Mesendoderm (in vitro differentiated cells): Measurements from ENCODE around the gene ARHGEF6.

Experiments
- DNase-seq: peaks from one replicate; pipeline ENCODE4 v3.0.0; 2013
- H2AK5ac ChIP-seq: 2 replicates; pipeline ENCODE4 v1.6.1; 2013; ENCODE audit warnings: low read length, inconsistent platforms
- H2BK120ac ChIP-seq: 2 replicates; pipeline ENCODE4 v1.6.1; 2013; ENCODE audit warnings: low read depth, mild to moderate bottlenecking, low read length, moderate library complexity, mixed read lengths
- H2BK15ac ChIP-seq: replicated peaks from 2 replicates; pipeline ENCODE4 v1.6.1; 2013; ENCODE audit warnings: low read depth, mild to moderate bottlenecking, moderate library complexity
- H2BK5ac ChIP-seq: 2 replicates; pipeline ENCODE4 v1.6.1; 2013; ENCODE audit warnings: low read length, inconsistent platforms
- H3K18ac ChIP-seq: 2 replicates; pipeline ENCODE4 v1.6.1; 2013; ENCODE audit warnings: mild to moderate bottlenecking, low read length, mixed read lengths
- H3K23ac ChIP-seq: one replicate; pipeline ENCODE4 v1.6.1; 2013; ENCODE audit warnings: low read length
- H3K27ac ChIP-seq: 2 replicates; pipeline ENCODE4 v1.5.1; 2013; ENCODE audit warnings: low read depth, mild to moderate bottlenecking, inconsistent platforms, low read length, moderate library complexity
- H3K27me3 ChIP-seq: 2 replicates; pipeline ENCODE4 v1.6.1; 2013; ENCODE audit warnings: low read length, control low read depth, mild to moderate bottlenecking, inconsistent platforms; ENCODE audit not compliant: insufficient read depth, poor library complexity
- H3K36me3 ChIP-seq: 2 replicates; pipeline ENCODE4 v1.6.1; 2013; ENCODE audit warnings: low read length, inconsistent platforms; ENCODE audit not compliant: control insufficient read depth, insufficient read depth
- H3K4ac ChIP-seq: one replicate; pipeline ENCODE4 v1.6.1; 2013; ENCODE audit warnings: low read depth, mild to moderate bottlenecking, low read length, moderate library complexity
- H3K4me1 ChIP-seq: 2 replicates; pipeline ENCODE4 v1.6.1; 2013; ENCODE audit warnings: low read depth, low read length, inconsistent platforms; ENCODE audit not compliant: control insufficient read depth
- H3K4me2 ChIP-seq: 2 replicates; pipeline ENCODE4 v1.6.1; 2013; ENCODE audit warnings: low read length
- H3K4me3 ChIP-seq: 2 replicates; pipeline ENCODE4 v1.5.1; 2013; ENCODE audit warnings: mild to moderate bottlenecking, low read length
- H3K56ac ChIP-seq: one replicate; pipeline ENCODE4 v1.6.1; 2013; ENCODE audit warnings: low read length
- H3K79me1 ChIP-seq: 2 replicates; pipeline ENCODE4 v1.6.1; 2013; ENCODE audit warnings: low read length, inconsistent platforms
- H3K79me2 ChIP-seq: 2 replicates; pipeline ENCODE4 v1.6.1; 2013; ENCODE audit warnings: mild to moderate bottlenecking, low read length; ENCODE audit not compliant: control insufficient read depth, insufficient read depth
- H3K9ac ChIP-seq: 2 replicates; pipeline ENCODE4 v1.6.1; 2013; ENCODE audit warnings: low read length, inconsistent platforms
- H4K5ac ChIP-seq: one replicate; pipeline ENCODE4 v1.6.1; 2013; ENCODE audit warnings: low read length
- H4K8ac ChIP-seq: one replicate; pipeline ENCODE4 v1.6.1; 2013; ENCODE audit warnings: low read depth, mild to moderate bottlenecking, control low read depth, low read length, moderate library complexity
- WGBS: extraction: QIAGEN DNeasy Blood & Tissue Kit; methylation state at CpG from one replicate; pipeline ENCODE4 v1.1.7; 2013; ENCODE audit warnings: low lambda C conversion rate, missing lambda C conversion rate; ENCODE audit not compliant: insufficient coverage; ENCODE audit errors: extremely low coverage; 5-methylcytosine and 5-hydroxymethylcytosine counted together

The ARHGEF6 gene

GRCh38 chrX:136650811-136651210, 129.9 kb downstream of the ARHGEF6 start:
- Histone ChIP-seq H3K18ac (no peak overlapping the region), H3K23ac (no peak overlapping the region), H3K36me3 (no peaks in the 10 kb centered on the region), H3K79me1 (no peaks in the 10 kb centered on the region), H3K56ac (no peak overlapping the region), H3K79me2 (no peaks in the 10 kb centered on the region), H3K27ac (no peak overlapping the region), H3K4me1 (no peaks in the 10 kb centered on the region), H4K5ac (no peak overlapping the region), H2AK5ac (no peak overlapping the region), H3K4ac (no peak overlapping the region), H3K4me3 (no peak overlapping the region), H3K9ac (no peak overlapping the region), H3K27me3 (no peaks in the 10 kb centered on the region), H2BK120ac (no peak overlapping the region), H3K4me2 (no peak overlapping the region), H2BK15ac (no peak overlapping the region), H2BK5ac (no peak overlapping the region), H4K8ac (no peak overlapping the region)
- DNase-seq: no peak
- WGBS: no CpG with 5 or more reads among the region's 3 CpGs

GRCh38 chrX:136647677-136648360, 132.9 kb downstream of the ARHGEF6 start, which contains the start of gene CD40LG:
Gene CD40LG (plus strand): TSS chrX:136648158. CDS start chrX:136648249, 91 bp downstream.
- Histone ChIP-seq H3K36me3 (no peaks in the 10 kb centered on the region), H2AK5ac (no peak within 1 kb of the TSS), H4K5ac (no peak within 1 kb of the TSS), H3K4ac (no peak within 1 kb of the TSS), H3K56ac (no peak within 1 kb of the TSS), H3K4me2 (no peak within 1 kb of the TSS), H2BK120ac (no peak within 1 kb of the TSS), H3K79me1 (no peaks in the 10 kb centered on the region), H3K4me3 (no peak within 1 kb of the TSS), H3K27me3 (no peaks in the 10 kb centered on the region), H2BK5ac (no peak within 1 kb of the TSS), H3K23ac (no peak within 1 kb of the TSS), H3K79me2 (no peaks in the 10 kb centered on the region), H2BK15ac (no peak within 1 kb of the TSS), H3K9ac (no peak within 1 kb of the TSS), H4K8ac (no peak within 1 kb of the TSS), H3K18ac (no peak within 1 kb of the TSS), H3K4me1 (no peaks in the 10 kb centered on the region), H3K27ac (no peak within 1 kb of the TSS)
- WGBS: no CpG with 5 or more reads among the region's 10 CpGs
- no peak for DNase-seq

GRCh38 chrX:136646602-136647239, 134.0 kb downstream of the ARHGEF6 start:
- WGBS: no CpG with 5 or more reads among the region's 5 CpGs
- no peak overlapping the region for H3K27ac ChIP-seq

GRCh38 chrX:136643243-136643642, 137.5 kb downstream of the ARHGEF6 start:
- no peak overlapping the region for H2BK5ac ChIP-seq
- H3K4ac ChIP-seq: no peak overlapping the region
- H3K23ac ChIP-seq: no peak overlapping the region
- no peak overlapping the region for H3K4me3 ChIP-seq
- no peak overlapping the region for H4K5ac ChIP-seq
- H3K18ac ChIP-seq: no peak overlapping the region
- no peaks in the 10 kb centered on the region for H3K79me2 ChIP-seq
- no peak overlapping the region for H2AK5ac ChIP-seq
- no peak overlapping the region for H3K27ac ChIP-seq
- no peak overlapping the region for H3K4me2 ChIP-seq
- no peaks in the 10 kb centered on the region for H3K4me1 ChIP-seq
- H3K36me3 ChIP-seq: no peaks in the 10 kb centered on the region
- no peak overlapping the region for H2BK120ac ChIP-seq
- H3K79me1 ChIP-seq: no peaks in the 10 kb centered on the region
- H4K8ac ChIP-seq: no peak overlapping the region
- no peaks in the 10 kb centered on the region for H3K27me3 ChIP-seq
- no peak overlapping the region for H2BK15ac ChIP-seq
- WGBS: no CpG with 5 or more reads among the region's 1 CpG
- no peak for DNase-seq
- H3K56ac ChIP-seq: no peak overlapping the region
- no peak overlapping the region for H3K9ac ChIP-seq

More at GRCh38 chrX:136646602-136647239, 134.0 kb downstream of the ARHGEF6 start:
- H2BK5ac ChIP-seq: no peak overlapping the region
- no peak overlapping the region for H3K18ac ChIP-seq
- H2BK15ac ChIP-seq: no peak overlapping the region
- H3K23ac ChIP-seq: no peak overlapping the region
- H3K36me3 ChIP-seq: no peaks in the 10 kb centered on the region
- no peak overlapping the region for H2AK5ac ChIP-seq
- H3K9ac ChIP-seq: no peak overlapping the region
- H3K4me1 ChIP-seq: no peaks in the 10 kb centered on the region
- DNase-seq: no peak
- no peak overlapping the region for H3K4me3 ChIP-seq
- H3K27me3 ChIP-seq: no peaks in the 10 kb centered on the region
- no peak overlapping the region for H4K8ac ChIP-seq
- H3K4ac ChIP-seq: no peak overlapping the region
- no peaks in the 10 kb centered on the region for H3K79me1 ChIP-seq
- H3K4me2 ChIP-seq: no peak overlapping the region
- no peaks in the 10 kb centered on the region for H3K79me2 ChIP-seq
- no peak overlapping the region for H4K5ac ChIP-seq
- no peak overlapping the region for H3K56ac ChIP-seq
- H2BK120ac ChIP-seq: no peak overlapping the region

- no peaks in the 10 kb centered on the region for H3K4me1 ChIP-seq
- no peak overlapping the region for H3K56ac ChIP-seq
- H3K79me1 ChIP-seq: no peaks in the 10 kb centered on the region
- H3K18ac ChIP-seq: no peak overlapping the region
- no peak overlapping the region for H3K4me2 ChIP-seq
- no peak overlapping the region for H3K27ac ChIP-seq
- H3K4me3 ChIP-seq: no peak overlapping the region
- H3K9ac ChIP-seq: no peak overlapping the region
- H2BK120ac ChIP-seq: no peak overlapping the region
- H2AK5ac ChIP-seq: no peak overlapping the region
- H4K5ac ChIP-seq: no peak overlapping the region
- no CpG with 5 or more reads among the region's 8 CpGs for WGBS
- H3K36me3 ChIP-seq: no peaks in the 10 kb centered on the region
- no peak overlapping the region for H2BK15ac ChIP-seq
- no peak overlapping the region for H2BK5ac ChIP-seq
- no peaks in the 10 kb centered on the region for H3K79me2 ChIP-seq
- H3K27me3 ChIP-seq: no peaks in the 10 kb centered on the region
- no peak overlapping the region for H4K8ac ChIP-seq
- no peak overlapping the region for H3K4ac ChIP-seq
- DNase-seq: no peak
- H3K23ac ChIP-seq: no peak overlapping the region
Measured at GRCh38 chrX:136639506-136640176, 141.1 kb downstream of the ARHGEF6 start.
